Esophagus squamous epithelium (tissue), 4 donors: ENCODE data around the gene ZNF32.

Source experiments
- CTCF ChIP-seq, 6 experiments: fragments of 450-650 bp in 4 of 6; fragments of 200-600 bp in 2 of 6; sonication (generic) in 2 of 6; IDR thresholded peaks; one replicate each; pipeline ENCODE4 v1.5.1; 2016 to 2019; ENCODE audit warnings: antibody characterized with exemption in 6 of 6, mild to moderate bottlenecking in 4 of 6, moderate library complexity in 4 of 6
- POLR2A ChIP-seq, 4 donors: fragments of 450-650 bp; IDR thresholded peaks; one replicate each; pipeline ENCODE4 v1.6.1; 2017; ENCODE audit warnings: antibody characterized with exemption in 4 of 4, mild to moderate bottlenecking in 4 of 4, moderate library complexity in 3 of 4

- TF ChIP-seq POLR2A (IDR thresholded peaks at IDR 0.05) (no peak), CTCF (IDR thresholded peaks at IDR 0.05) (no peak)
These were observed 39.7 kb upstream of the ZNF32 start for GRCh38 chr10:43688348-43688892.
